ENCODE results near the gene ZNF648. TPM values are rescaled to one million over a fixed set of nuclear protein-coding genes. Genes with fewer than 3 reads are reported as not detected.

Gene ZNF648
- total RNA-seq, 1 donor, result not detected

DNA sequence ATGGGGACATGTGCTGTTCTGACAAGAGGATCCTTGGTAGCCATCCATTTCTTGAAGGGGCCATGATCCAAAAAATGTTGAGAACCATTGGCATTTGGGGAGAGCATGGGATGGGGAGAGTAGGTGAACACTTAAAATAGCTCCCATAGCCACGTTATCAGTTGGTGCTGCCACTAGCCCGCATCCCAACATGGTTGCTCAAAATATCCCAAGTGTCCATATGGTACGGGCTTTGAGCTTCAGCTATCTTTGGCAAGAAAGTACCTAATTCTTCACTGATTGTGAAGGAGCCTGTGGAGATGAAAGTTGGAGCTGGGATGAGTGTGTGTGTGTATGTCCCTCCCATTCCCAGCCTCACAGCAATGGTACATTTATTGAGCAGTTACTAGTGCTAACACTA, 3.1 kb upstream of the ZNF648 start:
- Histone ChIP-seq H3K79me2 (ENCODE audit: insufficient read depth, low read length) (no peaks in the 10 kb centered on the region), H3K36me3 (ENCODE audit: insufficient read depth, low read length) (no peaks in the 10 kb centered on the region), H3K4me1 (ENCODE audit: insufficient read depth, low read length) (no peaks in the 10 kb centered on the region), H3K4me3 (ENCODE audit: insufficient read depth, low read length) (no peak overlapping the region), H3K27ac (ENCODE audit: low read depth, low read length) (no peak overlapping the region), H4K20me1 (ENCODE audit: insufficient read depth, low read length) (no peaks in the 10 kb centered on the region), H2AFZ (ENCODE audit: low read length) (no peak overlapping the region), H3K9me3 (ENCODE audit: low read depth, low read length) (no peaks in the 10 kb centered on the region), H3K4me2 (ENCODE audit: insufficient read depth, low read length) (no peak overlapping the region), H3K27me3 (ENCODE audit: insufficient read depth, low read length) (no peaks in the 10 kb centered on the region)
- no peak for DNase-seq (ENCODE audit: insufficient read length, low spot score, missing footprints)
- TF ChIP-seq, protein P1, sequence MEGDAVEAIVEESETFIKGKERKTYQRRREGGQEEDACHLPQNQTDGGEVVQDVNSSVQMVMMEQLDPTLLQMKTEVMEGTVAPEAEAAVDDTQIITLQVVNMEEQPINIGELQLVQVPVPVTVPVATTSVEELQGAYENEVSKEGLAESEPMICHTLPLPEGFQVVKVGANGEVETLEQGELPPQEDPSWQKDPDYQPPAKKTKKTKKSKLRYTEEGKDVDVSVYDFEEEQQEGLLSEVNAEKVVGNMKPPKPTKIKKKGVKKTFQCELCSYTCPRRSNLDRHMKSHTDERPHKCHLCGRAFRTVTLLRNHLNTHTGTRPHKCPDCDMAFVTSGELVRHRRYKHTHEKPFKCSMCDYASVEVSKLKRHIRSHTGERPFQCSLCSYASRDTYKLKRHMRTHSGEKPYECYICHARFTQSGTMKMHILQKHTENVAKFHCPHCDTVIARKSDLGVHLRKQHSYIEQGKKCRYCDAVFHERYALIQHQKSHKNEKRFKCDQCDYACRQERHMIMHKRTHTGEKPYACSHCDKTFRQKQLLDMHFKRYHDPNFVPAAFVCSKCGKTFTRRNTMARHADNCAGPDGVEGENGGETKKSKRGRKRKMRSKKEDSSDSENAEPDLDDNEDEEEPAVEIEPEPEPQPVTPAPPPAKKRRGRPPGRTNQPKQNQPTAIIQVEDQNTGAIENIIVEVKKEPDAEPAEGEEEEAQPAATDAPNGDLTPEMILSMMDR (IDR thresholded peaks at IDR 0.05; ENCODE audit: extremely low read depth, low read depth, low read length), result no peak

DNA sequence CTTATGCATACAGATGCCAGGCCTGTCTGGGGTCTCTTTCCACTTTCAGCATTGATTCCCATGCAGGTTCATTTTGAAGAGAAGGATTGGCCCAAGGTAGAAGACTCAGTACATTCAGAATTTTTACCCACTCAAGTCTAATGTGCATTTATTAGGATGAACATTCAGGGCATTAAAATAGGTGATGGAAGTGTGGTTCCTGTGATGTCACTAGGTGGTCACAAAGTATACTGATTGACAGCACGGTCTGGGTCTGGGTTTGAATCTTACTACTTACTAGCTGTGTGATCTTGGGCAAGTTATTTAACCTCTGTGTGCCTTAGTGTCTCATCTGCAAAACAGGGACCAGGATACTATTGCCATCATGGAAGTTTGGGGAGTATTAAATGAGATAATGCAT, 711 bp upstream of the ZNF648 start:
- Histone ChIP-seq H3K4me2 (ENCODE audit: insufficient read depth, low read length) (no peak overlapping the region), H3K27ac (ENCODE audit: low read depth, low read length) (no peak overlapping the region), H3K27me3 (ENCODE audit: insufficient read depth, low read length) (no peaks in the 10 kb centered on the region), H3K9me3 (ENCODE audit: low read depth, low read length) (no peaks in the 10 kb centered on the region), H3K4me3 (ENCODE audit: insufficient read depth, low read length) (no peak overlapping the region), H3K36me3 (ENCODE audit: insufficient read depth, low read length) (no peaks in the 10 kb centered on the region), H4K20me1 (ENCODE audit: insufficient read depth, low read length) (no peaks in the 10 kb centered on the region), H3K79me2 (ENCODE audit: insufficient read depth, low read length) (no peaks in the 10 kb centered on the region), H3K4me1 (ENCODE audit: insufficient read depth, low read length) (no peaks in the 10 kb centered on the region), H2AFZ (ENCODE audit: low read length) (no peak overlapping the region)
- TF ChIP-seq, protein P1 (IDR thresholded peaks at IDR 0.05; ENCODE audit: extremely low read depth, low read depth, low read length), result no peak
- no peak for DNase-seq (ENCODE audit: insufficient read length, low spot score, missing footprints)

DNA sequence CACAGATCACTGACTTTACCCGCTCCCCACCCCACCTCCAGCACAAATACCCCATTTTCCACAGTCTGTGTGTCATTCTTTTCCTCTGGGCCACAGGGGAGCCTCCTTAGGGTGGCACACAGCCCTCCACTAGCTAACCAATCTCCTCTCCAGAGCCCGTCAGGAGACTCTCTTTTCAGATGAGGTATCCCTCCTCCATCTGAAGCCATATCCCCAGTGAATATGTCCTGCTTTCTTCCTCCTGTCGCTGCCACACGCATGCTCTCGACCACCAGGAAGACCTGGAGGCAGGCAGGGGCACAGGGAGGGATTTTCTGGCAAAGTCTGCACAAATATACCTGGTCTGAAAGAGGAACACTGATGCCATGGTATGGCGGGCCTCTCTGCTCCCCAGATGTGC, 635 bp downstream of the ZNF648 start:
- Histone ChIP-seq H3K4me1 (ENCODE audit: insufficient read depth, low read length) (no peaks in the 10 kb centered on the region), H4K20me1 (ENCODE audit: insufficient read depth, low read length) (no peaks in the 10 kb centered on the region), H3K4me2 (ENCODE audit: insufficient read depth, low read length) (no peak overlapping the region), H3K27me3 (ENCODE audit: insufficient read depth, low read length) (no peaks in the 10 kb centered on the region), H2AFZ (ENCODE audit: low read length) (no peak overlapping the region), H3K9me3 (ENCODE audit: low read depth, low read length) (no peaks in the 10 kb centered on the region), H3K27ac (ENCODE audit: low read depth, low read length) (no peak overlapping the region), H3K4me3 (ENCODE audit: insufficient read depth, low read length) (no peak overlapping the region), H3K79me2 (ENCODE audit: insufficient read depth, low read length) (no peaks in the 10 kb centered on the region), H3K36me3 (ENCODE audit: insufficient read depth, low read length) (no peaks in the 10 kb centered on the region)
- no peak for DNase-seq (ENCODE audit: insufficient read length, low spot score, missing footprints)
- TF ChIP-seq, protein P1 (IDR thresholded peaks at IDR 0.05; ENCODE audit: extremely low read depth, low read depth, low read length), result no peak

DNA sequence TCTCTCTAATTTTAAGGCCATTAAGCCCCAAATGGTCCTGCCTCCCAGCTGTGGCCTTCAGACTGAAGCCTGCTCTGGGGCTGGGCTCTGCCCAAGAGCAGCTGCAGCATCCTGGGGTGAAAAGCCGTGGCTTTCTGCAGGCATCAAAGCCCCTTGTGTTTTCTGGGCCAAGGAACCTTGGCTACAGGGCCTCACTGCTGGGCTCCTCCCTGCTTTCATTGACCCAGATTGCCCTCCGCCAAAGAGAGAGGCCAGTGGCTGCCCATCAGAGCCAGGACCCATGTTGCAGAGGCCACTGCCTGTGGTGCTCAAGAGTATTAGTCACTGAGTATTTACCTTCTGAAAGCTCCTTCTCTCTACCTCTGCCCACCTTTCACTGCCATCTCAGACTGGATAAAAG, 1.6 kb downstream of the ZNF648 start:
- no peaks in the 10 kb centered on the region for H3K36me3 ChIP-seq (ENCODE audit: insufficient read depth, low read length)
- DNase-seq (ENCODE audit: insufficient read length, low spot score, missing footprints), result no peak
- TF ChIP-seq, protein P1 (IDR thresholded peaks at IDR 0.05; ENCODE audit: extremely low read depth, low read depth, low read length), result no peak
- H4K20me1 ChIP-seq (ENCODE audit: insufficient read depth, low read length), result no peaks in the 10 kb centered on the region
- H3K79me2 ChIP-seq (ENCODE audit: insufficient read depth, low read length), result no peaks in the 10 kb centered on the region
- no peaks in the 10 kb centered on the region for H3K27me3 ChIP-seq (ENCODE audit: insufficient read depth, low read length)
- H2AFZ ChIP-seq (ENCODE audit: low read length), result no peak overlapping the region
- no peaks in the 10 kb centered on the region for H3K4me1 ChIP-seq (ENCODE audit: insufficient read depth, low read length)
- H3K4me3 ChIP-seq (ENCODE audit: insufficient read depth, low read length), result no peak overlapping the region
- H3K4me2 ChIP-seq (ENCODE audit: insufficient read depth, low read length), result no peak overlapping the region
- no peak overlapping the region for H3K27ac ChIP-seq (ENCODE audit: low read depth, low read length)
- no peaks in the 10 kb centered on the region for H3K9me3 ChIP-seq (ENCODE audit: low read depth, low read length)

Data from osteoblast (primary cell).